Measurements from ENCODE around the gene MAP3K5. TPM values are rescaled to one million over a fixed set of nuclear protein-coding genes. Genes with fewer than 3 reads are reported as not detected.

MAP3K5 gene
- total RNA-seq, 1 experiment from 2014 or later, result 2.1 TPM

- Histone ChIP-seq H3K27me3 (replicated peaks; ENCODE audit: control insufficient read depth, insufficient read depth, low read length) (no peaks in the 10 kb centered on the region), H3K9me3 (no peaks in the 10 kb centered on the region), H3K4me3 (ENCODE audit: low read depth, low read length) (no peak overlapping the region), H3K4me1 (peaks cover 4% of the 10 kb centered on the region; the same call in 1 of the 2 replicates), H3K36me3 (ENCODE audit: control insufficient read depth, insufficient read depth, low read length) (no peaks in the 10 kb centered on the region)
- intact Hi-C loops (cut with micrococcal nuclease; ENCODE audit: unreplicated experiment), result no loop called here
- no peaks in the 10 kb centered on the region for H3K27me3 Mint-ChIP-seq (ENCODE audit: insufficient read depth, unreplicated experiment)
- no peak for DNase-seq
- no peak for TF ChIP-seq CTCF (IDR thresholded peaks at IDR 0.05; ENCODE audit: insufficient read depth in 1 of 2, low read depth in 1 of 2, low read length in 1 of 2, severe bottlenecking in 1 of 2, unreplicated experiment in 1 of 2)
- H3K4me3 Mint-ChIP-seq (ENCODE audit: unreplicated experiment), result no peak overlapping the region
- POLR2A ChIA-PET, result no interaction called here
- no peak overlapping the region for H3K27ac Mint-ChIP-seq (ENCODE audit: unreplicated experiment)
- BruUV-seq (replicated peaks), result no TSS peak
- H3K4me1 Mint-ChIP-seq (ENCODE audit: low read depth, unreplicated experiment), result peaks cover 8% of the 10 kb centered on the region
- H3K36me3 Mint-ChIP-seq (ENCODE audit: insufficient read depth, unreplicated experiment), result no peaks in the 10 kb centered on the region
- CTCF ChIA-PET, result no interaction called here
- no peaks in the 10 kb centered on the region for H3K9me3 Mint-ChIP-seq (ENCODE audit: unreplicated experiment)
Observed at GRCh38 chr6:136777651-136778050, 14.6 kb downstream of the MAP3K5 start.

GRCh38 chr6:136775548-136775947 lies 16.7 kb downstream of the MAP3K5 start:
- H3K36me3 ChIP-seq (ENCODE audit: control insufficient read depth, insufficient read depth, low read length), result no peaks in the 10 kb centered on the region
- ChIA-PET CTCF (no interaction called here), POLR2A (no interaction called here)
- no TSS peak for BruUV-seq (replicated peaks)
- no peak overlapping the region for H3K4me3 Mint-ChIP-seq (ENCODE audit: unreplicated experiment)
- no peaks in the 10 kb centered on the region for H3K9me3 Mint-ChIP-seq (ENCODE audit: unreplicated experiment)
- H3K36me3 Mint-ChIP-seq (ENCODE audit: insufficient read depth, unreplicated experiment), result no peaks in the 10 kb centered on the region
- no peak overlapping the region for H3K4me3 ChIP-seq (ENCODE audit: low read depth, low read length)
- TF ChIP-seq CTCF (IDR thresholded peaks at IDR 0.05; ENCODE audit: insufficient read depth in 1 of 2, low read depth in 1 of 2, low read length in 1 of 2, severe bottlenecking in 1 of 2, unreplicated experiment in 1 of 2), result no peak
- H3K27me3 Mint-ChIP-seq (ENCODE audit: insufficient read depth, unreplicated experiment), result no peaks in the 10 kb centered on the region
- intact Hi-C loops (cut with micrococcal nuclease; ENCODE audit: unreplicated experiment), result no loop called here
- no peak overlapping the region for H3K27ac Mint-ChIP-seq (ENCODE audit: unreplicated experiment)
- no peaks in the 10 kb centered on the region for H3K9me3 ChIP-seq
- no peaks in the 10 kb centered on the region for H3K27me3 ChIP-seq (replicated peaks; ENCODE audit: control insufficient read depth, insufficient read depth, low read length)
- H3K4me1 Mint-ChIP-seq (ENCODE audit: low read depth, unreplicated experiment), result peaks cover 8% of the 10 kb centered on the region
- peaks cover 4% of the 10 kb centered on the region; the same call in 1 of the 2 replicates for H3K4me1 ChIP-seq
- no peak for DNase-seq

- Histone ChIP-seq H3K4me1 (peaks cover 4% of the 10 kb centered on the region; the same call in 1 of the 2 replicates), H3K36me3 (ENCODE audit: control insufficient read depth, insufficient read depth, low read length) (no peaks in the 10 kb centered on the region), H3K9me3 (no peaks in the 10 kb centered on the region), H3K4me3 (ENCODE audit: low read depth, low read length) (no peak overlapping the region), H3K27me3 (replicated peaks; ENCODE audit: control insufficient read depth, insufficient read depth, low read length) (no peaks in the 10 kb centered on the region)
- intact Hi-C loops (cut with micrococcal nuclease; ENCODE audit: unreplicated experiment), result no loop called here
- Mint-ChIP-seq H3K36me3 (ENCODE audit: insufficient read depth, unreplicated experiment) (no peaks in the 10 kb centered on the region), H3K4me3 (ENCODE audit: unreplicated experiment) (no peak overlapping the region), H3K27ac (ENCODE audit: unreplicated experiment) (no peak overlapping the region), H3K27me3 (ENCODE audit: insufficient read depth, unreplicated experiment) (no peaks in the 10 kb centered on the region), H3K9me3 (ENCODE audit: unreplicated experiment) (no peaks in the 10 kb centered on the region), H3K4me1 (ENCODE audit: low read depth, unreplicated experiment) (peaks cover 8% of the 10 kb centered on the region)
- CTCF ChIA-PET, result no interaction called here
- no peak for DNase-seq
- POLR2A ChIA-PET, result no interaction called here
- no peak for TF ChIP-seq CTCF (IDR thresholded peaks at IDR 0.05; ENCODE audit: insufficient read depth in 1 of 2, low read depth in 1 of 2, low read length in 1 of 2, severe bottlenecking in 1 of 2, unreplicated experiment in 1 of 2)
- BruUV-seq (replicated peaks), result no TSS peak
Observed at GRCh38 chr6:136775081-136775480, 17.2 kb downstream of the MAP3K5 start.
